Pulmonary artery endothelial cell (primary cell): ENCODE measurements around the gene ABCA8. TPM values are rescaled to one million over a fixed set of nuclear protein-coding genes. Genes with fewer than 3 reads are reported as not detected.
"Not testable (repeated sequence)": the region's sequence is repeated elsewhere in the genome, so short reads cannot be mapped to it uniquely, and the experiment has no call there.

Experiments used
- DNase-seq: peaks from one replicate; pipeline ENCODE4 v3.0.0-alpha.2; 2011; ENCODE audit warnings: low read depth, low spot score
- total RNA-seq: library from RNA; depleted of rRNA; stranded (reverse); fragments of >200 nt; gene quantifications from 2 replicates; pipeline ENCODE4 v1.2.3, GENCODE V29; 2014

ABCA8 gene
- total RNA-seq, 1 donor from 2014 or later = 45.5 TPM

DNA sequence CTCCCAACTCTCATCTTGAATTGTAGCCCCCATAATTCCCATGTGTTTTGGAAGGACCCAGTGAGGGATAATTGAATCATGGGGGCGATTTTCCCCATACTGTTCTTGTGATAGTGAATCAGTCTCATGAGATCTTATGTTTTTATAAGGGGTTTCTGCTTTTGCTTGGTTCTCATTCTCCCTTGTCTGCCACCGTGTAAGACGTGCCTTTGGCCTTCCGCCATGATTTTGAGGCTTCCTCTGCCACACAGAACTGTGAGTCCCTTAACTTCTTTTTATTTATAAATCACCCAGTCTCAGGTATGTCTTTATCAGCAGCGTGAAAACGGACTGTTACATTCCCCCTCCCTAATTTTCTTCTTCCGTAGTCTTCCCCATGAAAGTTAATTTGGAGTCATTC, 124.0 kb downstream of the ABCA8 start:
- no peak for DNase-seq

DNA sequence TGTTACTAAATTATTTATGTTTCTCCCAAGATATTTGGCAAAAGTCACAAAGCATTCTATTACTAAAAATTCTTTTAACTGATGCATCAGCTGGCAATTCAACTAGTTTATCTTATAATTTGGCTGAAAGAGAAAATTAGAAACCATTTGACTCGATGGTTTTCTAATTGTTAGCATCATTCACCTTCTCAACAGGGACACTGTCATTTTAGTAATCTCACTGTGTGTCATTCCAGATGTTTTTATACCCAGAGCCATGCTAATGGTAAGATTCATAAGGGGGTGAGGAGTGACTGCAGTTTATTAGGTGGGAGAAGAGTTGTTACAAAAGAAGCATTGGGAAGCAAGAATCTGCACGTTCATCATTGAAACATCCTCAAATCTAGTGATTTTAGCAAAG, 124.9 kb downstream of the ABCA8 start:
- DNase-seq = no peak

DNA sequence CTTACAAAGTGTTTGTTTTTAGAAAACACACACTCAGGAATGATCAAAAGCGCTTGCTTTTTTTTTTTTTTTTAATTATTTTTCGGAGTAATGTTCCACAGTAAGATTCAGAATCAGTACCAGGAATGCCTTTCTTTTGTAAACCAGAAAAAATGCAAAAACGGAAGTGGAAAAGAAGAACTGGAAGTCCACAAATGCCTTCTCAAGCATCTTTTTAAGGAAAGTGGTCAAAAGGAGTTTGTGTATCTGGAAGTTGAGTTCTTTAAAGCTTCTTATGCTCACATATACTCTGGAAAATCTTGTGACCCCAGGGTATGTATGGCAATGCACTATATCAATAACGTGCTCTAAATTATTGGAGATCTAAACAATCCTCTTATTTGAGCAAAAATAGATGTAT, 126.0 kb downstream of the ABCA8 start:
- no peak for DNase-seq

DNA sequence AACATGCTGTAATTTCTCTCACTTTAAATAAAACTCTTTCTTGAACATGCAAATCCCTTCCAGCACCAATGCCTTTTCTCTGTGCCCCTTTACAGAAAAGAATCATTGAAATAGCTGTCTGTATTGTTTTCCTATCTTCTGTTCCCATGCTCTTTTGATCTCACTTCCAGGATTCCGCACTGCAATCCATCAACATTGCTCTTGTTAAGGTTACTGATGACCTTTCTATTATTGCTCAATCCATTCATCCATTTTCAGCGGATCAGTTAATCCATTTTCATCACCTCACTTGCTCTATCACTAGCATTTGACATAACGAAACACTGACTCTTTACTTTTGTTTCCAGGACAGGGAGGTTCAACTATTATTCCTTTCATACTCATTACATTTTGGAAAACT, 130.5 kb downstream of the ABCA8 start:
- DNase-seq = no peak

DNA sequence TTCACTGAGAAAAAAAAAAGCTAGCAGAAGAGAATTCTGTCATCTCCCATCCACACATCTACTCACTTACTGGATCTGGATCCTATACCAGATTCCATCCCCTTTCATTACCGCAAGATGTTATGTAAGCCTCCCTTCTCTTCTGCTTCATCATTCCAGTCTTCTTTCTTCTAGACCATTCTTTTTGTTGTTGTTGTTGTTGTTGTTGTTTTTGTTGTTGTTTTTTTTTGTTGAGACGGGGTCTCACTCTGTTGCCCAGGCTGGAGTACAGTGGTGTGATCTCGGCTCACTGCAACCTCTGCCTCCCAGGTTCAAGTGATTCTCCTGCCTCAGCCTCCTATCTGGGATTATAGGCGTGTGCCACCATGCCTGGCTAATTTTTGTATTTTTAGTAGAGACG, 131.0 kb downstream of the ABCA8 start:
- not testable (repeated sequence) for DNase-seq

DNA sequence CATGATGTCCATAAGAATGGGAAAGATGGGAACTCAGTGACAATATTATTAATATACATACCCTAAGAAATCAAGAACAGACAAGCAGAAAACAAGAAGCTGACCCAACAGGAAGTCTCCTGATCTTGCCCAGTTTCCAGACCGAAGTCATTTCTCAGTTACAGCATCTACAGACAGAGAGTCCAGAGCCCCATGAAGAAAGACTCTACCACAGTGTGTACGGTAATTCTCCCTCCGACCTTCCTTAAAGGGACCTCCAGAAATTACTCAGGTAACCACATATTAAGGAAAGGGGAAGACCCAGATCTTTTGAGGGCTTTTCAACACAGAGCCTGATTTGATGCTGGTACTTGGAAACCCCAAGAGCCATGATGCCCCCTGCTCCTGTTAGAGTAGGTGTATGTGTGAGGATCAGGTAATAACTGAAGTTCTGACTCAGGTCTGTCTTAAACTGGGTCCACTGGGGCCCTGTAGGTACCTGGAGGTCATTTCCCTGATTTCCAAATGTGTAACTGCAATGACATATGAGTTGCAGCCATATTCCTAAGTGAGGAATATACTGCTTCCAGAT, 132.4 kb downstream of the ABCA8 start:
- no peak for DNase-seq

DNA sequence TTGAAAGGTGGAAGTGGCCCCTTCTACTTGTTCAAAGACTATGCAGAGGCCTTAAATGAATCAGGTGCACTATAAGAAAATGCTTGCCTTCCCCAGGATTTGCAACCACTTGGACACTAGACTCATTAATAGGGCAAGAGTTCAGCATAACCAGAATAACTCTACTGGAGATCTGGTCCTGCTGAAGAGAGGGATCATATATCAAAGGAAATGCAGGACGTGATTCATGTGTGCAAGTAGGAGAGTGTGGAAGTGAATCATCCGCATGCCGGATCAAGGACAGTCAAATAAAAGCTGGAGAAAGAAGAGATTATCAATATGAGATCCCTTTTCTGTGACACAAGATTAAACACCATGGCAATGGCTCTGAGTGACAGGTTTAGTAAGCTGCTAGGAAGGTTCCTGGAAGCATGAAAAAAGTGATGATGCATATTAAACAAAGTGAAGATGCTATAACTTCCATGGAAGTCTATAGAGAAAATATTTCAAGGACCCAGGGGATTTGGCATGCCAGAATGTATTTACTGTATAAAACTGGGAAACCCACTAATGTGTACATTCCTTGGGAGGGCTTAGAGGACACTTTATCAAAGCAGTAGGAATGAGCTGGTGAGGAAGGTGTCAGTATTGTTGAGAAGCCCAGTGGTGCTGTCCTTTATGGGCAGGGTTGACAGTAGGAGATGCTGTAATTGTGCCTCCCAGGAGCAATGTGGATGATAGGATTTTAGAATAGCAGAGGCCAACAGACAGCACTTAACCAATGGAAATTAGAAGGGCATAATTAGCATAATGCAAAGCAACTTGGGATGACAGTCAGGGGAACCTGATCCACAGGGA, 133.1 kb downstream of the ABCA8 start:
- DNase-seq = peak; percentile 73

DNA sequence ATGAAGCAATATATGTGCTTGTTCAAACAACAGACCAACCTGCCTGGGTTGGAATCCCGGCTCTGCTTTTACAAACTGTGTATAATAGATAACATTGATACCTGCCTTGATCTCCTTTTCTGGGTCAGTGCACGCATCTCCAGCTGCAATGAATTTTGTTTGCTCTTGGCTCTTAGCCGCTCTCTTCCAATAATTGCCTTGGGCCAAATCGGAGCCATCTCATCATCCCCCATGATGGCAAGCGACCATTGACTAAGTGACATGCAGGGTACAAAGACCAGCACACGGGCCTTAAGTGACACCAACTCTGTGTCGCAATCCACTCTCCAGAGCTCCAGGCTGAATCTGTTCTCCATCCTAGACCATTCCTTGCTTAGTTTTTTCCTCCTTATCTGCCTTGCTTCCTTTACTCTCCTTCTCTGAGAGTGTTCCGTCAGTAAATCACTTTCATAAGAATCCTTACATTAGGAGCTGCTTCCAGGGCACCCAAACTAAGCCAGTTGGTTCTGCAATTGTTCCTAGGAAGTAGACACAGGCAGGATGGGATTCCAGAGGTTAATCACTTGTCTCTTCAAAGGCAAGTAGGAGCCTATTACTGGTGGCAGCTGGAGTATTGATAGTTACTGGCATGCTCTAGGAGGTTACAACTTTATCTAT, 134.2 kb downstream of the ABCA8 start:
- DNase-seq = no peak

DNA sequence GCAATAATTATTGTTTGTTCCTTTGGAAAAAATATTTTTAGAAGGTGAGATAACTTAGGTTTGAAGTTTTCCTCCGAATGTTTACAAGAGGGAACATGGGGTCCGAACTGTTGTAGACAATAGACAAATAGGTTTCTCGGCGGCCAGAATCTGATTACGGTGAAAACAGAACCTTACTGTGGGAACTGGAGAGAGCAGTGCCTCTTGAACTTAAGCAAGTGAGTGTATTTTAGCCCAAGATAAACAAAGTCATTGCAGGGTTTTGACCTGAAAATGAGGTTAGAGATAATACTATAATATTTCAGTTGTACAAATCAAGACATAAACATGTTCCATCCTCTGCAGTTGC, 134.7 kb downstream of the ABCA8 start:
- no peak for DNase-seq

DNA sequence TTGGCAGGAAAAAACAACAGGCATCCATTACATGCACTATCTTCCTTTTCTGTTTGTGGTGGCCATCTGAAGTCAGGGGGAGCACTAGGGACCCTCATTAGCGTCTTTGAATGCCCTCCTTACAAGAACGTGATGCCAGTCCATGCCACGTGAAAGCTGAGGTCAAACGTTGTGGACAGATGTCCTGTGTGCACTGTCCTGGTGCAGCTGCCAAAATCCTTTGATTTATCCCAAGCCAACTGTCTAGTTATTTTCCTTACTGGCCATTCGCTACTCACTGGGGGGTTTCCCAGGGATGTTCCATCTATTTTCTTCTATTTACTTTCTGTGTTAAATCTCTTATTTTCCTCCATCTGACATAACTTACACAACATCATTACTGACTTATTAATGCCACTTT, 135.7 kb downstream of the ABCA8 start:
- no peak for DNase-seq

Other genes starting within 250 kb of the ABCA8 start
- gene ABCA9, start 105.5 kb upstream of the ABCA8 start, total RNA-seq = 5.7 and 13.9 TPM in 2 replicates
- gene ABCA6, start 186.5 kb upstream of the ABCA8 start, total RNA-seq = 32.0 and 100 TPM in 2 replicates